Epithelial cell of prostate (primary cell): ENCODE data around the gene CLIP3.
"Not testable (repeated sequence)": the region's sequence is repeated elsewhere in the genome, so short reads cannot be mapped to it uniquely, and the experiment has no call there.

ENCODE experiments used
- DNase-seq: peaks from one replicate; pipeline ENCODE4 v3.0.0-alpha.2; 2011; ENCODE audit warnings: low read depth, low spot score
- H3K27ac ChIP-seq: fragments of 450-650 bp; 2 replicates; pipeline ENCODE4 v1.5.1; 2017; ENCODE audit warnings: mild to moderate bottlenecking

Gene CLIP3

DNA sequence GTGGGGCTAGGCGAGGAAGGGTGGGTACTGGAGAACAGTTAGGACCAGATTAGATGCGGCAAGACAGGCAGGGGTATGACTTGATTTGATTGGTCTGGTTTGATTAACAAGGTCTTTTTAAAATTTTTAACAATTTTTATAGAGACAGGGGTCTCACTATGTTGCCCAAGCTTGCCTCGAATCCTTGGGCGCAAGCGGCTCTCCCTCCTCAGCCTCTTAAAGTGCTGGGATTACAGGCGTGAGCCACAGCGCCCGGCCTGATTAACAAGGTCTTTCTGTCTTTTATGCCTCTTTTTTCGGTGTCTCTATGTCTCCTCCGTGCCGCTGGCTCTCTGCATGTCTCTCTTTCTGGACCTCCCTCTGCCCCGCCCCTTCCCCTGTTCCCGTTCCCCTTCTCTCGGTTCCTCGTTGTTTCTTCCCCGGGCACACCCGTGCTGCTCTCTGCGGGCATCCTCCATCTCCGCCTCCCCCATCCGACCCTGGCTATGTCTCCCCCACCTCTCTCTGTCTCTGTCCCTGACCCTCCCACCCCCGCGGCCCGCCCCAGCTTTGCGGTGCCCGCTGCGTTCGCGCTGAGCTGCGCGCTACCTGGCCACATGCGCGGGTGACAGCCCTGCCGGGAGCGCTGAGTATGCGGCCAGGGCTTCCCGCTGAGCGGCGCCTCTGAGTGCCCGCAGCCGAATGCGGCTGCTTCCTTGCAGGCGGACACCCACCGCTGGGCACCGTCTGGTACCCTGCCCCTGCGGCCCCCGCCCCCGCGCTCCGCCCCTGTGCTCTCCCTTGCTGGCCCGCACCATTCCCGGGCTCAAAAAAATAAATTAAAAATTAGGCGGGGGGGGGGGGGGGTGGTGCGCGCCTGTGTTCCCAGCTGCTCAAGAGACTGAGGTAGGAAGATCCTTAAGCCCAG, 45.8 kb downstream of the CLIP3 start:
- H3K27ac ChIP-seq = no peak overlapping the region
- DNase-seq = no peak

DNA sequence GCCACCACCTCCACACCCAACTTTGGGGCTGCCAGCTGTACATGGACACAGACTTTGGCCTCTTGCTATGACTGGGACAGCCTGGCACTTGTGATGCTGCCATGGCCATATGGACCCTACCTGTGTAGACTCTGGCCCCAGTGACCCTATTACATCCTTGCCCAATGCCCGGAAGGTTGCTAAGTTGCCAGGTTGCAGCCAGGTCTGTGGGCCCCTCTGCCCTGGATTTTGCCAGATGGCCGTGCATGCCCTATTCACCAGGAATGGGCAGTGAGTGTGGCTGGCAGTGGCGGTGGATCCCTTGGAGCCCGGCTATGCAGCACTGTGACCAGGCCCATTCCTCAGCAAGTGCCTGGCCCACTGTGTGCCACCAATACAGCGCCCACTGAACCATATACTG, 46.6 kb downstream of the CLIP3 start:
- H3K27ac ChIP-seq = no peak overlapping the region
- DNase-seq = no peak

DNA sequence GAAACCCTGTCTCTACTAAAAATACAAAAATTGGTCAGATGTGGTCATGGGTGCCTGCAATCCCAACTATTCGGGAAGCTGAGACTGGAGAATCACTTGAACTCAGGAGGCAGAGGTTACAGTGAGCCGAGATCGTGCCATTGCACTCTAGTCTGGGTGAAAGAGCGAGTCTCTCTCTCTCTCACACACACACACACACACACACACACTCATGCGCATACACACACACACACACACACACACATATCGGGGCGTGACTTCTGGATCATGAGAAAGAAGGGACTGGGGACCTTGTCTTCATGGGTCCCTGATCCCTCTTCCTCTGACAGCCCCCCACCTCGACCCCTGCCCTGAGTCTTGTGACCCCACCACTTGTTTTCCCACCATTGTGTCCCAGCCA, 49.5 kb downstream of the CLIP3 start:
- DNase-seq = no peak
- no peak overlapping the region for H3K27ac ChIP-seq

DNA sequence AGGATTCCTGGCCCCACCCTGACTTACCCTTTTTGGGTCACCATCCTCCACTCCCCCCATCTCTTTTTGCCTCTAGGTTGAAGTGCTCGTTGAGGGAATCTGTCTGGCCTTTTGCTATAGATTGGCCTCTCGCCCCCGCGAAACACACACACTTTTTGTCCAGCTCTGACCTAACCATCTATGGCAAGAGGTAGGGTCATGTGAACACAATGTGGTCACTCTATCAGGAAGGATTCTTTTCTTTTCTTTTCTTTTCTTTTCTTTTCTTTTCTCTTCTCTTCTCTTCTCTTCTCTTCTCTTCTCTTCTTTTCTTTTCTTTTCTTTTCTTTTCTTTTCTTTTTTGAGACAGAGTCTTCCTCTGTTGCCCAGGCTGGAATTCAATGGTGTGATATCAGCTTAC, 51.7 kb downstream of the CLIP3 start:
- H3K27ac ChIP-seq, DNase-seq: not testable (repeated sequence)

DNA sequence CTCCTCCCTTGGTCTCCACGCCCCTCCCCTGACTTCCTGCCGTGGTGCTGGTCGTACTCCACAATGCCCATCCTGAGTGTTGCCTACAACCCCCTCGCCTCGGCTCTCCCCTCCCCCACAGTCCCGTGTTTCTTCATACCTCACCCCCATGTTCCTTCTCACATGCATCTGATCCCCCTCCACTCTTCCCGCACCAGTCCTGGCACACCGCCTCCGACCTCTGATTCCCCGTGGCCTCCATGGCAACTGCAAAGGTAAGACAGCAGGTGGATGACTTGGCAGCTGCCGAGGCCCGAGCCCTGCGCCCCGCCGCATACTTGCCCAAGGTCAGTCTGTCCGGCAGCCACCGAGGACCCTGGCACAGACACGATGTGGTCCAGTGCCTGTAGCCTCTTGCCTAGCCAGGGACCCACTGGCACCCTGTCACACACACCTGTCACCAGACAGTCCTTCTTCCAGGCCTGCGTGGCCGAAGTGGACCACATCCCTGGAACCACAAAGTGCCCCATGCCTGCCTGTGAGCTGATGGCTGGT, 53.8 kb downstream of the CLIP3 start:
- H3K27ac ChIP-seq = no peak overlapping the region
- DNase-seq = no peak

DNA sequence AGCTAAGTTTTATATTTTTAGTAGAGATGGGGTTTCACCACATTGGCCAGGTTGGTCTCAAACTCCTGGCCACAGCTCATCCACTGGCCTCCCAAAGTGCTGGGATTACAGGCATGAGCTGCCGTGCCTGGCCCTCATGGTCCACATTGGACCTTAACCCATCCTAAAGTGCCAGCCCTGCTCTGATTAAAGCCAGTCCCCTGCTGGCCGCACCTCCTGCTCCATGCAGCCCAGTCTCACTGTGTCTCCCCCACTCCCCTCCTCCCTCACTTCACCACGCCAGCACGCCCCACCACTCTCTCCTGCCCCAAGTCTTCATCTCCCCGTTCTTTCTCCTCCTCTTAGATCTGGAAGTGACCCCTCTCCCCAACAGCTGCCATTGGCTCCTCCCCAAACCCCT, 54.4 kb downstream of the CLIP3 start:
- no peak overlapping the region for H3K27ac ChIP-seq

DNA sequence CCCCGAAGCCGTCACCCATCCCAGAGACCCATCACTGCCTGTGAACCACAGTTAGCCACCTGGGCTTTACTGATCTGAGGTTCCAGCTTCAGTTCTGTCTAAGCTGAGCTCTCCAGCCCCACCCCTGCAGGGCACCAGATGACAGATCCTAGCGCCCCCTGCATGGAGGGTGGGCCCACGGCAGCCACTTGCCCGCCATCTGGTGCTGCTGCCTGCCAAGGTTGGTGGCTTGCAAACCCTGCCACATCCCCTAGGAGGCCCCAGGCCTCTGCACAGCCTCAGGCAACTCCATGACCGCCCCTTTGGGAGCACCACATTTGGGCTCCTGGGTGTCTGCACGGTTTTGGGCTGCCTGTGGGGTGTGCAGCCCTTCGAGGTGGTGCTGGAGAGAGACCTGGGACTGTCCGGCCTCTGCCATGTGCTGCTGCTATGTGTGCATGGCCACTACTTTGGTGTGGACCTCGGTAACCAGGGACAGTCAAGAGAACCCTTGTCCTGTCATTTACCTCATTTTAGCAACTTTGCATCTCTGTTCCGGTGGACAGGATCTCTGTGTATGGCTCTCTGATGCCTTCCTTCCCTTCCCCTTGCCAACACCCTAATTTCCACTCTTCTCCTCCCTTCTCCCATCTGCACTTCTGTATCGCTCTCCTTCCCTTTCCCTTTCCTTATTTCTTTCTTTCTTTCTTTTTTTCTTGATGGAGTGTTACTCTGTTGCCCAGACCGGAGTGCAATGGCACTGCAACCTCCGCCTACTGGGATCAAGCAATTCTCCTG, 55.0 kb downstream of the CLIP3 start:
- H3K27ac ChIP-seq = no peak overlapping the region
- DNase-seq = no peak

More for the DNA sequence above, 54.4 kb downstream of the CLIP3 start:
- DNase-seq = no peak

DNA sequence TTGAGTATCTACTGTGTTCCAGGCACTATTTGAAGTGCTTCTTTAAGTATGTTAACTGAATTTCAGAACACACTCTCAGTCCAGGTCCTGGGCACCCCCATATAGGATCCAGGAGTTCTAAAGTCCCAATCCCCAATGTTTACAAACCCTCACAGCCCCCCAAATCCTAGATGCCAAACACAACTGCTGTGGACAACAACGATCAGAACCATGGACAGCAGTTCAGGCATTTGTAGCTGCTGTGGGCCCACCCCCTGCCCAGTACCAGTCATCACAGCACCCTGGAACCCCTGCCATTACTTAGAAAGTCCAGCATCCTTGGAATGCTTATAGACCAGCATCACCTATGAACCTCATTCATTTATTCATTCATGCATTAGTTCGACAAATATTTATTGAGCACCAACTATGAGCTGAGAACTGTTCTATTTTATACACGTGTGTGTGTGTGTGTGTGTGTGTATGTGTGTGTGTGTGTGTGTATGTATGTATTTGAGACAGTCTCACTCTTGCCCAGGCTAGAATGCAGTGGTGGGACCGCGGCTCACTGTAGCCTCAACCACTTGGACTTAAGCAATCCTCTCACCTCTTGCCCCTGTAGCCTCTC, 57.0 kb downstream of the CLIP3 start:
- DNase-seq = no peak
- no peak overlapping the region for H3K27ac ChIP-seq

DNA sequence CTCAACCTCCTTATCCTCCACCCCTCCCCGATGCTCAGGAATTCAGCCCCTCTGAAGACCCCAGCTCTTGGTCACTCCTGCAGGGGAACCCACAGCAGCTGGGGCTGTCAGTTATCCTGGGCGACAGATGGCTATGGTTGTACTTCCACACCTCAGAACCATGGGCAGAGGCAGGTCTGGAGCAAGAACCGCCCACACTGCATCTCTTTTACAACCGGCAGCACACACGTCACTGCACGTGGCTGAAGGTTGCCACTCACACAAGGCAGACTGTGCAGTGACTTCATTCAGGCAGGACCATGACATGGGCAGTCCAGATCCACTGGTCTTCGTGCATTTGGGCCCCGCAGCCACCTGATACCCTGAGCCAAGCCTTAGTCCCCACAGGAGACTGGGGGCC, 59.2 kb downstream of the CLIP3 start:
- H3K27ac ChIP-seq = no peak overlapping the region
- no peak for DNase-seq

DNA sequence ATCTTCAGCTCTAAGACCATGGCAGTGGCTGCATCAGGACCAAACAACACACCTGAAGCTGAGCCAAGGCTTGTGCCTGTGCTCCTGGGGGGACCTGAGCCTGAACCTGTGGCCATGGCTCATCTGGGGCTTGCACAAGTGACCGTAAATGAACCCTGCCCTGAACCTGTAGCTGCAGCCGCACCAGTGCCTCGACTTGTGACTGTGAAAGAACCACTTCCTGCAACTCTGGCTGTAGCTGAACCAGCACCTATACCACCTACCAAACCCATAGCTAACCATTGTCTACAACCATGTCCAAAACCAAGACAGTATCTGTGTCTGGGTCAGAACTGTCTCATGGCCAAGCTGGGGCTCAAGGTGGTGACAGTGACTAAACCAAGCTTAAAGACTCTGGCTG, 65.9 kb downstream of the CLIP3 start:
- no peak overlapping the region for H3K27ac ChIP-seq
- no peak for DNase-seq
